Stimulated activated CD8-positive, alpha-beta memory T cell treated with anti-CD3 and anti-CD28 coated beads, Interleukin-15, amount 100 ng/mL, for 4 hours (primary cell): ENCODE measurements around the gene EXOC4.

Experiments
- DNase-seq, 2 donors: peaks; one replicate each; pipeline ENCODE4 v3.0.0-alpha.2; 2020; ENCODE audit warnings: low read depth in 2 of 2

Gene EXOC4

DNA sequence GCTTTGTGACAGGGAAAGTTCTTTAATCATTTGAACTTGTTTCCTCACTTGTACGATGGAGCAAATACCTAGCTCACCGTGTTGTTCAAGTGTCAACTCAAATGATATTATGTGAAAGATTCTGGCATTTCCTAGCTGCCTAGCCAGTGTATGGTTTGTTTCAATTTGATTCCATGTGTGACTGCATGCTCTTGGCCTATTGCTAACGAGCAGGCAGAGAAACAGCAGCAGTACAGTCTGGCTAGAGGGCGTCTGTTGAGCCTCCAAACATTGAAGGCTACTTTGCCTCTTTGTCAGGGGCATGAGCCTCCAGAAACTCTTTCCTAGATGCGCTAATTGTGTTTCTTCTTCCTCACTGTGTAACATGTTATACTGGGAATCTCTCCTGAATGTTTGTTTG lies 417.4 kb downstream of the EXOC4 start:
- no peak for DNase-seq

DNA sequence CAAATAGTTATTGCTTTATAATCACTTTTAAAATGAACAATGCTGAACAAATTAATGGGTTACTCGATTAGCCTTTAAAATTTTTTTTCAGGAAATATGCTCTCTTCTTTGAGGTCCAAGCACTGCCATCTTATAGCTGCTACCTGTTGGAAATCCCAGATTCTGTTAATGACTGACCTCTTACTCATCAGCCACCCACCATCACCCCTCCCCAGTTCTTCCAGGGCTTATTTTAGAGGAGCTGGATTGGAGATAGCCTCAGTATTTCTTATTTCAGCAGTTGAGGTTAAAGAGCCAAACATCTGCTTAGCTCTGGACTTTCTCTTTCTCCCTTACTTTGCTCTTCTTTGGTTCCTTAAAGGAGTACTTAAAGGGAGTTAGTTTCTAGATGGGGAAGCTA lies 420.0 kb downstream of the EXOC4 start:
- no peak for DNase-seq

DNA sequence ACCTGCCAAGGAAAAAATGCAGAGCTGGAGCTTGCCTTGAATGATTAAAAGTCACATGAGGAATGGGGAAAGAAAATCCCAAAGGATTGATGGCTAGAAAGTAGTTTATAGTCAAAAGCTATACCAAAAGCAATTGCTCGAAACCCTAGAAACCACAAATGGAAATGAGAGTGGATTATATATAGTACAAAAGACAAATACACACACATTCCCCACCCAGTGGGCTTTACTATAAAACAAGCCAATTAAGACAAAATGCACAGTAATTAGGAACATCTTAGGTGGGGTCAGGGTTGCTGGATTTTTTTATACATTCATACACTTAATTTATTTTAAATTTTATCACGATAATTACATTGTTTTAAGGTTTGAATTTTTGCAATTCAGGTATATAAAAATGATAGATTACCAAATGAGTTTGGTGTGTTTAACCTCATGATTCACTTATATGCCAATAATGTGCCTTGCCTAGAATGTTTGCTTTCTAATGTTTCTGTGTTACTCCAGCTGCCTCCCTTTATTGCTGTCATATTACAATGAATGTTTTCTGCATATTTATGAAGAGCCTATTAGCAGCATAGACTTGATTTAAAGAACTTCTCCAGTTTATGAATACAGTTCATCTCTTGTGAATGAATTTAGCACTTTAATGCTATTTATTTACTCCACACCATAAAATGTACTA lies 421.3 kb downstream of the EXOC4 start:
- DNase-seq = no peak

DNA sequence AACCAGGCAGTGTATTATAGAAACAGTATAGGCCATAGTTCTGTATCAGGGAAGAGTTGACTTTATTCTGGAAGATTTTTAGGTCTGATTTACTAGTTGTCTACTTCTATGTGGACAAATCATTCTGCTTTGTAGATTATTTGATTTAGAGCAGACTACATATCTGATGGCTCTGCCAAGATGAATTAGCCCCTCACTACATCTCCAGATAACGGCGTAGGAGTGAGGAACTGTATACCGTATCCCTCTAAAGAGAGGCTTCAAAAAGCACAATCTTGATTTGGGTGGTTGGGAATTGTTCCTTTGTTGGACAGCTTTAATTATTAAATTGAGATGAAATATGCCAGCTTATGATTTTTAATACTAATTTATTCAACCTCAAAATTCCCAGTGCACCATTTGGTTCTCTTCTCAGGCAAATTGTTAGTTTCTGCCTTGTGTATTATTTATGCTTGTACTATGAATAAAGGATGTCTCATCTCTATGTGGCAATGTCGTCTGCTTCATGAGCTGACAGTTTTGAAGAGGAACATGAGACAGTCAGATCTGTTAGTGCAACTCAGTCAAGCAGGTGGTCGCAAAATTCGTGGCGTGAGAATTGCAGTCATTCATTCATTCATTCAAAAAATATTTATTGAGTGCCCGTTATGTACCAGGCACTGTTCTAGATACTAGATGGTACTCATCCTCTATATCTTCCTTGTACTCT lies 422.8 kb downstream of the EXOC4 start:
- no peak for DNase-seq

- DNase-seq = no peak
Measured at GRCh38 chr7:133676805-133677370, 424.0 kb downstream of the EXOC4 start.

DNA sequence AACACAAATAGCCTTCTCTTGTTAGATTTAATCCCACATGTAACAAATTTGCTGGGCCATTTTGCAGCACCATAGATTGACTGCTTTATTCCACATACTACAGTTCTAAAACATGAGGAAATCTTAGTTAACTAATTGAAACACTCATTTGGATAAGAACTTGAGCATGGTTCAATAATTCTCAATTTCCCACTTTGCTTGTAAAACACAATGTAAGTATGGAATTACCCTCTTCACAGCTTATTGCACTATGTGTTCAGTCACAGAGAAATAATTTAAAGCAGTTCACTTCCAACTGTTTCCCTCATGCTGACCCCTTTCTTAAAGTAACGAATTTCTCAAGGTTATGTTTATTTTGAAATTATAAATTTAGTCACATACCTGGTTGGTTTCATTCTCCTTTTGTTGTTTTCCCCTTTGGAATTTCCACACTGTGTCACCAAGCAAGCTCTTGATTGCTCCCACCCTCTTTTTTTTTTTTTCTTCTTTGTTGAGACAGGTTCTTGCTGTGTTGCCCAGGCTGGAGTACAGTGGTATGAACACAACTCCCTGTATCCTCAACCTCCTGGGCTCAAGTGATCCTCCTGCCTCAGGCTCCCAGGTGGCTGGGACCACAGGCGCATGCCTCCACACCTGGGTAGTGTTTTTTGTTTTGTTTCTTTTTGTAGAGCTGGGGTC lies 425.4 kb downstream of the EXOC4 start:
- no peak for DNase-seq

- no peak for DNase-seq
Measured at GRCh38 chr7:133679977-133680376, 427.1 kb downstream of the EXOC4 start.

DNA sequence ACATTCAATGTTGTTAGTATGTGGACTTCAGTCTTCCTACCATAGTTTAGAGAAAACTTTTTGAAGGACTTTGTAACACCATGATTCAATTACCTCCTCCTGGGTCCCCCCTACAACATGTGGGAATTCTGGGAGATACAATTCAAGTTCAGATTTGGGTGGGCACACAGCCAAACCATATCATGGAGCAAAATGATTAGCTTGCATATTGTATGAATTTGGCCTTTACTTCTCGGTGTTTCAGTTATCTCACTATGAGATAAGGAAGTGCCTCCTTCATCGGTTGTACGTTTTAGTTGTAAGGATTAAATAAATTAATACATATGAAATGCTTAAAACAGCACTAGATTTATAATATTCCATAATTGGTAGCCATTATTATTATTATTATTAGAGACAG lies 428.7 kb downstream of the EXOC4 start:
- DNase-seq = no peak

- DNase-seq = no peak
Measured at GRCh38 chr7:133682364-133683181, 429.7 kb downstream of the EXOC4 start.

DNA sequence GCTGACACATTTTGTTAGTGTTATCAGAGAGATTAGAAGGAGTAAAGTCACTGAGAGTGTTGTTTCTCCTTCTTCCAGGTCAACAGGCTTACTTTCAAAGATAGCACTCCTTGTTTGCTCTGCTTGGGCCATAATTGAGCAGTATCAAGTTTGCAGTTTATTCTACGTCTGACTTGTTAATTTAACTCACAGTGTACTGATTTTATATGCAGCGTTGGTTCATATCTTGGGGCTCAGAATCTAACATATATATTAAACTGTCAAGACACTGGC lies 430.2 kb downstream of the EXOC4 start:
- no peak for DNase-seq

DNA sequence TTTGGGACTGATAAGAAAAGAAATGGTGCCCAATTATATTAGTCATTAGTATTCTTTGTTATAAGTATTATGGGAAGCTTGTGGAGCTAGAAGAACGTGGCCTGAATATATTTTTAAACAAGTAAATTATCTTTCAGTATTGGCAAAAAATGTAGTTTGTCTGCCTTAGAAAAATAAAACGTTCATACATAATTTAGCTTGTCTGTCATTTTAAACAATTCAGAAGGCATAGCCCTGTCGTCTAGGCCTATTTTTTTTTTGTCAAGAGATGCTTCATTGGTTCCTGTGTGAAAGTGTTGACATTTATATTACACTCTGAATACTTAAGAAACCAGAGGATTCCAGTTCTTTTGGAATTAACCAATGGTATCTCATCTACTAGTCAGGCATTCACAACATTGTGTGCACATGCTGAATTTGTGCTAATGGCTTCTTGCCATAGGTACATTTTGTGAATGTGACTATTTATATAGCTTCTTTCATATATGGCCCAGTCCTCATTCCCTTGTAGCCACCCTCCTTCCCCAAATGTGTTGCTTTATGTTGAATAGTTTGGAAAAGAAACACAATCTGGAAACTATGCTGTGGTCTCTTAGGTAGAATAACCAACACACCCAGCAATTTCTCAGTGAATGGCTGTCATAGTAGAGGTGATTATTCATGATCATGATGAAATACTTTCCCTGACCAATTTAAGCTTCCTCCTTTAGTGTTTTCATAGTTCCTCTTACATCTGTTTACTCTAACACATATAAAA lies 435.8 kb downstream of the EXOC4 start:
- no peak for DNase-seq

DNA sequence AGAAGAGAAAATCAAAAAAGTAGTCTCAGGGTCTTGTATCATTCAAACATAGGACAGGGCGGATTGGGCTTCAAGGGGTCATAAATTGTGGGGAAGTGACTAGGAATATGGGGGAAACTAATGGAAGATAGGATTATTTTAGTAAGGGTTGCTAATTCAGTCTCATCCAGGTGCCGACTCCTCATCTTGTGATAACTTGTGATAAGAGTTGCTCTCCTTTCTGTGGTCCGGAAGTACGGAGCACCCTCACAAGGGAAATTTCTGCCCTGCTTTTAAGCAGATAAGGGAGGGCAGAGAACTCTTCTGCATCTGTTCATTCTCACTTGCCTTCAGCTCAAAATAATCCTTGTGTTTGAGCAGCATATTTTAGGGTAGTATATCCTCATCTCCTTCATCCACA lies 437.9 kb downstream of the EXOC4 start:
- DNase-seq = no peak

DNA sequence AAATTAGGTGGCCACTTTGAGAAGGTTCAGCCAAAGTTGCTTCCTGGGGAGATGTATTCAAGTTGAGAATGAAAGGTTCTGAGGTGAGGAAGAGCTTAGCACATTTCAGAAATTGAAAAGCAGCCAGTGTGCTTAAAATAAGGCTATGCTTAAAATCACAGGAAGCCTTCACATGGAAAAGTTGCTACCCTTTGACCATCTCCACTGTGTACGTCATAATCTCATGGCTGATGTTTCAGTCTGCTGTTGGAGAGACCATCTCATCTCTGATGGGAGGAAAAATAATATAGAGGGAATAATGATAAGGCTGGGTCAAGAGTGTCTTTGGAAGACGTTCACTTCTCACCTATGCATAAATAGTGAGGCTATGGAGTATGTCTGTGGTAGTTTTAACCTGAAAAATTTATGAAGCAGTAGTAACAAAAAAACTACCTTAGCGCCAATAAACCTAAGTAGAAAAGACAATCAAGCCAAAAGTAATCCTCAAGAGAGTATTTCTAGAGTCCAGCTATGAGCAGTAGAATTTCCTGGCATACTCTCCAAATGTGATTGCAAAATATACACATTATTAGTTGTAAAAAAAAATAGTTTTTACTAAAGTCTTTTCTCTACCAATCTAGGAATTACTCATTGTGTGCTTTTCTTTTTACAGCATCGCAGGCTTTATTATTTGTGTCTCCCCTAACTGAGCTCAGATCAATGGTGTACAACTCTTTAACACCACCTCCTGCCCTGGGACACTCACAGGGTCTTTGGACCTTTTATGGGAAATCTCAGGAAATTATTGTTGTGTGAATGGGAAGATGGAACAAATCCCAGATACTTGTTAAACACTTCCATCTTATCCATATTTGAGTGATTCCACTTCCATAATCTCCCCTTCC lies 439.1 kb downstream of the EXOC4 start:
- DNase-seq = no peak

- DNase-seq = no peak
Measured at GRCh38 chr7:133693281-133693680, 440.4 kb downstream of the EXOC4 start.

GRCh38 chr7:133696056-133696455 lies 443.2 kb downstream of the EXOC4 start:
- DNase-seq = no peak

DNA sequence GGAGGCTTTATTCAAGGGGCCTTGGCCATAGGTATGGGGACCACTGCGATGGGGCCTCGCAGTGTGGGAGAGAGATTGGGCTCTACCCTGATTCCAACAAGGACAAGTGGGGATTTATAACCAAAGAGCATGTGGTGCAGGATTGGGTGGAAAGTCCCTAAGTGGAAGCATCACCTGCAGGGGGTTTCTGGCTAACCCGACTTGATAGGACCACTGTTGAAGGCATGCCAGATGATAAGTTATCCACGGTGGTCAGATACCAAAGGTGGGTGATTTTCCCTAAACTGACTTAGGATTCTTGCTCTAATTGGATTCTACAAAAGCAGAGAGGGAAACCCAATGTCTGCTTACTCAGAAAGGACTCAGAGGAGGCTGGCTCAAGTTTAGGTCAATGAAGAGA lies 444.7 kb downstream of the EXOC4 start:
- DNase-seq = no peak

GRCh38 chr7:133698127-133698526 lies 445.2 kb downstream of the EXOC4 start:
- DNase-seq = no peak

- no peak for DNase-seq
Measured at GRCh38 chr7:133699386-133699785, 446.5 kb downstream of the EXOC4 start.

DNA sequence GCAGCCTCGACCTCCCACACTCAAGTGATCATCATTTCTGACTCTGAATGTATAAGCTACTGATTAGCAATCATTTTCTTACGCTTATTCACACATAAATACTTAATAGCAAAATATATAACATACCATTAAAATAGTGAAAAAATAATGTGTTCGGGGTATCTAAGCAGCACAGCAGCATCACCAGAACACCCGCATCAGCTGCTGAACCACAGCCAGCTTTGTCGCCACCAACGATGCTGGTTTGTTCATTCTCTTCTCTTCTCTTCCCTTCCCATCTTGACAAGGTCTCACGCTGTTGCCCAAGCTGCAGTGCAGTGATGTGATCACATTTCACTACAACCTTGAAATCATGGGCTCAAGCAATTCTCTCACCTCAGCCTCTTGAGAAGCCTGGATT lies 449.2 kb downstream of the EXOC4 start:
- no peak for DNase-seq

DNA sequence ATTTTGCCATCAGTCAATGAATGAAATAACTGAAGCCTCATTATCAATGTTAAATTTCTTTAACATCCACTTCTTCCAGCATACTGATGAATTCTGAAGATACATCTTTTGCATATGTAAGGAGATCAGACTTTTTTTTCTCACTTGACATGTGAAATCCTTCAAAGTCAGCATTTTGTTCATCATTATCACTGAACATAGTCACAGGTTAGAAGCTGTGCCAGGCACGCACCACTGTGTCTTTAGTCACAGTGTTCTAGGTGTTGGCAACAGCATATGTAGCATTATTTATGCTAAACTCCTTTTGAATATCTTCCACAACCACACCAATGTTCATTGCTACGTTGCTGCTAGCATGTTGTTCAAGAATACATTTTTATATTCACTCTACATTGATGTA lies 450.1 kb downstream of the EXOC4 start:
- no peak for DNase-seq
